Memory B cell (primary cell): Measurements from ENCODE around the gene CUL4B.
"Not testable (repeated sequence)": the region's sequence is repeated elsewhere in the genome, so short reads cannot be mapped to it uniquely, and the experiment has no call there.

Experiments used
- ATAC-seq: fragments of 150-1000 bp; cut with Tn5 transposase; 2 replicates; pipeline ENCODE4 v1.10.0; 2021; ENCODE audit warnings: low read depth, mild to moderate bottlenecking, moderate library complexity
- DNase-seq, 2 donors: peaks; one replicate each; pipeline ENCODE4 v3.0.0; 2022; ENCODE audit warnings: low spot score in 2 of 2
- H3K27ac Mint-ChIP-seq: one replicate; pipeline ENCODE4 v1.8.0; 2022; ENCODE audit warnings: mild to moderate bottlenecking, moderate library complexity, mixed read lengths
- H3K27me3 Mint-ChIP-seq: one replicate; pipeline ENCODE4 v1.8.0; 2022; ENCODE audit warnings: mixed read lengths
- H3K36me3 Mint-ChIP-seq: one replicate; pipeline ENCODE4 v1.8.0; 2022; ENCODE audit warnings: mild to moderate bottlenecking, mixed read lengths
- H3K4me1 Mint-ChIP-seq: one replicate; pipeline ENCODE4 v1.8.0; 2022; ENCODE audit warnings: mixed read lengths
- H3K4me3 Mint-ChIP-seq: one replicate; pipeline ENCODE4 v1.8.0; 2022; ENCODE audit warnings: mild to moderate bottlenecking, moderate library complexity, mixed read lengths
- H3K9me3 Mint-ChIP-seq: one replicate; pipeline ENCODE4 v1.8.0; 2022; ENCODE audit warnings: mixed read lengths

CUL4B gene

GRCh38 chrX:120560842-120561633 is at the start of gene CUL4B:
Gene CUL4B (minus strand): TSS chrX:120560962. CDS start chrX:120560638, 324 bp downstream.
- ATAC-seq, result peak; percentile 90
- H3K36me3 Mint-ChIP-seq, result peaks cover 2% of the 10 kb centered on the region

GRCh38 chrX:120604361-120604782 is 43.6 kb upstream of the CUL4B start:
- DNase-seq, result peak in 1 of 2 donors; percentile 1
- Mint-ChIP-seq H3K27ac (peak overlapping the region; percentile 99), H3K9me3 (no peaks in the 10 kb centered on the region), H3K27me3 (no peaks in the 10 kb centered on the region), H3K4me3 (peak overlapping the region; percentile 98), H3K36me3 (peaks cover under 1% of the 10 kb centered on the region), H3K4me1 (no peaks in the 10 kb centered on the region)
- ATAC-seq, result peak; percentile 52

More at GRCh38 chrX:120560842-120561633, at the start of gene CUL4B:
- Mint-ChIP-seq H3K27me3 (no peaks in the 10 kb centered on the region), H3K4me1 (peaks cover 10% of the 10 kb centered on the region), H3K27ac (peak within 1 kb of the TSS; percentile 98), H3K9me3 (no peaks in the 10 kb centered on the region), H3K4me3 (peak within 1 kb of the TSS; percentile 100)
- DNase-seq, result peak; percentile 70 to 74

- Mint-ChIP-seq H3K4me3 (peak within 1 kb of the TSS; percentile 98), H3K9me3 (no peaks in the 10 kb centered on the region), H3K27ac (peak within 1 kb of the TSS; percentile 99), H3K27me3 (no peaks in the 10 kb centered on the region), H3K36me3 (no peaks in the 10 kb centered on the region), H3K4me1 (no peaks in the 10 kb centered on the region)
- DNase-seq (peak; percentile 53 to 59), ATAC-seq (peak; percentile 88)
Measured at GRCh38 chrX:120603707-120604360, 43.1 kb upstream of the CUL4B start, which contains the start of gene MCTS1. Gene MCTS1 (plus strand): TSS chrX:120604101. CDS start chrX:120604237, 136 bp downstream.

GRCh38 chrX:120585702-120586101 is 24.9 kb upstream of the CUL4B start:
- DNase-seq (no peak), ATAC-seq (no peak)
- no peak overlapping the region for H3K27ac Mint-ChIP-seq
- peaks cover 2% of the 10 kb centered on the region for H3K27me3 Mint-ChIP-seq
- peaks cover 4% of the 10 kb centered on the region for H3K36me3 Mint-ChIP-seq
- no peaks in the 10 kb centered on the region for H3K9me3 Mint-ChIP-seq
- no peaks in the 10 kb centered on the region for H3K4me1 Mint-ChIP-seq
- no peak overlapping the region for H3K4me3 Mint-ChIP-seq

- H3K27me3 Mint-ChIP-seq, result no peaks in the 10 kb centered on the region
- no peak overlapping the region for H3K27ac Mint-ChIP-seq
- H3K9me3 Mint-ChIP-seq, result no peaks in the 10 kb centered on the region
- no peak for ATAC-seq
- no peak for DNase-seq
- no peak overlapping the region for H3K4me3 Mint-ChIP-seq
- no peaks in the 10 kb centered on the region for H3K4me1 Mint-ChIP-seq
- H3K36me3 Mint-ChIP-seq, result no peaks in the 10 kb centered on the region
Measured at GRCh38 chrX:120575379-120576114, 14.8 kb upstream of the CUL4B start.

GRCh38 chrX:120573806-120574205 is 13.0 kb upstream of the CUL4B start:
- DNase-seq, H3K27me3 Mint-ChIP-seq, H3K36me3 Mint-ChIP-seq, H3K4me3 Mint-ChIP-seq, H3K9me3 Mint-ChIP-seq, H3K27ac Mint-ChIP-seq, H3K4me1 Mint-ChIP-seq, ATAC-seq: not testable (repeated sequence)

- Mint-ChIP-seq H3K36me3 (no peaks in the 10 kb centered on the region), H3K27me3 (no peaks in the 10 kb centered on the region), H3K27ac (no peak overlapping the region), H3K4me3 (no peak overlapping the region), H3K4me1 (no peaks in the 10 kb centered on the region), H3K9me3 (no peaks in the 10 kb centered on the region)
- no peak for ATAC-seq
- no peak for DNase-seq
Measured at GRCh38 chrX:120570011-120570600, 9.3 kb upstream of the CUL4B start.

DNA sequence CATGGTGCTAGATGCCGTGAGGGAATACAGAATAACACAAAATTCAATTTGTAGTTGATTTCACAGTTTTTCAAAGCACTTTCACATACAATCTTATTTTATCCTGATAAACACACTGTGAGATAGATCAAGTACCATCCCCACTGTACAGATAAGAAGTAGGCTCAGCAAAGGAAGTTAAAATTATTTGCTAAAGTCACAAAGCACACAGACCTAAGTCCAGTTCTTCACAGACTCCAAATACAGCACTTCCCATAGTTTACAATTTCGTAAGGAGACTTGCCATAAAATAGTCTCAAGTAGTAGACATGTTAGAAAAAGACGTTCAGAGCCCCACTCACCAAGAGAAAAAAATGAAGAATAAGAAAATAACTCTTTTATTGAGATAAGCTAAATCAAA is 7.8 kb upstream of the CUL4B start:
- no peak for ATAC-seq
- Mint-ChIP-seq H3K4me1 (no peaks in the 10 kb centered on the region), H3K36me3 (no peaks in the 10 kb centered on the region), H3K27me3 (no peaks in the 10 kb centered on the region), H3K27ac (no peak overlapping the region), H3K4me3 (no peak overlapping the region), H3K9me3 (no peaks in the 10 kb centered on the region)
- DNase-seq, result no peak

- Mint-ChIP-seq H3K4me1 (no peaks in the 10 kb centered on the region), H3K27ac (no peak overlapping the region), H3K36me3 (no peaks in the 10 kb centered on the region), H3K9me3 (no peaks in the 10 kb centered on the region), H3K27me3 (no peaks in the 10 kb centered on the region), H3K4me3 (no peak overlapping the region)
- DNase-seq (no peak), ATAC-seq (no peak)
Measured at GRCh38 chrX:120568035-120568434, 7.3 kb upstream of the CUL4B start.

- H3K36me3 Mint-ChIP-seq, result no peaks in the 10 kb centered on the region
Measured at GRCh38 chrX:120566817-120567216, 6.1 kb upstream of the CUL4B start.

GRCh38 chrX:120564925-120565324 is 4.2 kb upstream of the CUL4B start:
- no peak for DNase-seq
- H3K9me3 Mint-ChIP-seq, result no peaks in the 10 kb centered on the region

More at GRCh38 chrX:120566817-120567216, 6.1 kb upstream of the CUL4B start:
- no peak overlapping the region for H3K4me3 Mint-ChIP-seq
- no peak for DNase-seq
- H3K27ac Mint-ChIP-seq, result no peak overlapping the region
- no peaks in the 10 kb centered on the region for H3K9me3 Mint-ChIP-seq
- peaks cover 7% of the 10 kb centered on the region for H3K4me1 Mint-ChIP-seq
- no peak for ATAC-seq
- no peaks in the 10 kb centered on the region for H3K27me3 Mint-ChIP-seq

DNA sequence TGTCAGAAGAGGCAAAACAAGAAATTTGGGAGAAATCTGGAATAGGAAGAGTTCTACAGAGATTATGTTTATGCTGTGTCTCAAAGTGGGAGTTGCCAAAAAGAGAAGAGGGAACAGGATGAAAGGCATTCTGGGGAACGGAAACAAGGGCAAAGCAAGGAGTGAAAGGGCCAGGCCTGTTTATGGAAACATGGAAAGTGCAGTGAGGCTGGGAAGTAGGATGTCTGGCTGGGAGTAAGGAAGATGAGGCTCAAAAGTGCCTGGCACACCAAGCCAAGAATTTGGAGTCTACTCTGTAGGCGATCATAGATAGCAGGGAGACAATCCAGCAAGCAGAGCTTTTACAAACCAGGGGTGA is 1.8 kb upstream of the CUL4B start:
- H3K27me3 Mint-ChIP-seq, result no peaks in the 10 kb centered on the region
- peaks cover 10% of the 10 kb centered on the region for H3K4me1 Mint-ChIP-seq
- no peak for DNase-seq
- H3K27ac Mint-ChIP-seq, result peak overlapping the region; percentile 98
- ATAC-seq, result no peak
- H3K9me3 Mint-ChIP-seq, result no peaks in the 10 kb centered on the region
- peaks cover 2% of the 10 kb centered on the region for H3K36me3 Mint-ChIP-seq
- no peak overlapping the region for H3K4me3 Mint-ChIP-seq

More at GRCh38 chrX:120564925-120565324, 4.2 kb upstream of the CUL4B start:
- H3K27me3 Mint-ChIP-seq, result no peaks in the 10 kb centered on the region
- H3K4me3 Mint-ChIP-seq, result no peak overlapping the region
- H3K27ac Mint-ChIP-seq, result no peak overlapping the region
- peaks cover 10% of the 10 kb centered on the region for H3K4me1 Mint-ChIP-seq
- no peak for ATAC-seq
- peaks cover 2% of the 10 kb centered on the region for H3K36me3 Mint-ChIP-seq

DNA sequence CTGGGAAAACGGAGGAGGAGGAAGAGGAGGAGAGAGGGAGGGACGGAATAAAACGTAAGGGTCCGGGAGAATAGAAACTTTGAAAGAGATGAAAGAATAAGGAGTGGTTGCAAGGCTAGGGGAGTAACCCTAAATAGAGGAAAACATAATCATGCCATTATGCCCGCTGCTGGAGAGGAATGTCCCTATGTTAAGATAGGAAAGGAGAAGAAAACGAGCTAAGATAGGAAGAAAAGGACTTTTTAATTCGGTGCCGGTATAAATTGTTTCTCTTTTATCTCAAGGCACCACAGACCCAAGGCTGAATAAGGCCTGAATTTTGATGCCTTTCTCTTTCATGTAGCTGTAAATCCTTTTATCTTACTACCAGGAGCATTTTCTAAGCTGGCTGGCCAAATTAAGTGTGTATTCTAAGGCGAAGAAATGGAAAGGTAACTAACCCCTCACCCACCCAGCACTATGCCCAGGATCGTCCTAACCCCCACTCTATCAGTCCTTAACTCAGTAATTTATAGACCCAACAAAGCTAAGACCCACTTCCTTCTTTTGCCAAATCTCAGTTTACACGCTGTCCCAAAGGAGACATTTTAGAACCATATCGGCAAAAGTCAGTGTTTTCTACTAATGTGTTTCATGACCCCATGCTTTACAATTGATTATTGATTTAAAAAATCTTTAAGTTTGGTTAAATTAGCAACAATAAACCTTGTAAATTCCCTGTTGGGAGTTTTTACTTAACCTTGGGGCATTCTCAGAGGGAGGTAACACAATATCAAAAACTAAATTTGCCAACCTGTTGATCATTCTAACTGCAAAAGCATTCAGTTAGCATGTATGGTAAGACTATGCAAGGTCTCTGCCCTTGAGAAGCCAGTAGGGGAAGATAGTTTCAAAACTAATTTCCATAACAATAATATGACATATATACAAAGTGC is 1.1 kb upstream of the CUL4B start:
- Mint-ChIP-seq H3K4me1 (peaks cover 10% of the 10 kb centered on the region), H3K27me3 (no peaks in the 10 kb centered on the region), H3K36me3 (peaks cover 2% of the 10 kb centered on the region), H3K9me3 (no peaks in the 10 kb centered on the region), H3K4me3 (peak overlapping the region; percentile 100), H3K27ac (peak overlapping the region; percentile 98)
- no peak for DNase-seq
- ATAC-seq, result no peak
